ENCODE results near the gene FRMD8. TPM values are rescaled to one million over a fixed set of nuclear protein-coding genes. Genes with fewer than 3 reads are reported as not detected.

FRMD8 gene
- total and polyA plus RNA-seq, 9 of the 15 experiments (the other 6 are each of a cell fraction or from before 2014, with no cell fraction given) = 4.5 to 54.5 (median 15.8) TPM

DNA sequence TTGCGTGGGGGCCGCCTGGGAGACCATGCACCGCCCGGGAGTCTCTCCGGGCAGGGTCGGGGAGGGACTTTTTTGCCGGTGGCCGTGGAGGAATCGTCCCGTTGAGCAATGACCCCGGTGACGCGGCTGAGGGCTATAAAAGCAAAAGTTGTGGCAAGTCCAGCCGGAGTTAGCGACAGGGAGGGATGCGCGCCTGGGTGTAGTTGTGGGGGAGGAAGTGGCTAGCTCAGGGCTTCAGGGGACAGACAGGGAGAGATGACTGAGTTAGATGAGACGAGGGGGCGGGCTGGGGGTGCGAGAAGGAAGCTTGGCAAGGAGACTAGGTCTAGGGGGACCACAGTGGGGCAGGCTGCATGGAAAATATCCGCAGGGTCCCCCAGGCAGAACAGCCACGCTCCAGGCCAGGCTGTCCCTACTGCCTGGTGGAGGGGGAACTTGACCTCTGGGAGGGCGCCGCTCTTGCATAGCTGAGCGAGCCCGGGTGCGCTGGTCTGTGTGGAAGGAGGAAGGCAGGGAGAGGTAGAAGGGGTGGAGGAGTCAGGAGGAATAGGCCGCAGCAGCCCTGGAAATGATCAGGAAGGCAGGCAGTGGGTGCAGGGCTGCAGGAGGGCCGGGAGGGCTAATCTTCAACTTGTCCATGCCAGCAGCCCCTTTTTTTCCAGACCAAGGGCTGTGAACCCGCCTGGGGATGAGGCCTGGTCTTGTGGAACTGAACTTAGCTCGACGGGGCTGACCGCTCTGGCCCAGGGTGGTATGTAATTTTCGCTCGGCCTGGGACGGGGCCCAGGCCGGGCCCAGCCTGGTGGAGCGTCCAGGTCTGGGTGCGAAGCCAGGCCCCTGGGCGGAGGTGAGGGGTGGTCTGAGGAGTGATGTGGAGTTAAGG, 36.4 kb downstream of the FRMD8 start, which contains the start of gene NEAT1 (continued):
- TF ChIP-seq, protein P1, sequence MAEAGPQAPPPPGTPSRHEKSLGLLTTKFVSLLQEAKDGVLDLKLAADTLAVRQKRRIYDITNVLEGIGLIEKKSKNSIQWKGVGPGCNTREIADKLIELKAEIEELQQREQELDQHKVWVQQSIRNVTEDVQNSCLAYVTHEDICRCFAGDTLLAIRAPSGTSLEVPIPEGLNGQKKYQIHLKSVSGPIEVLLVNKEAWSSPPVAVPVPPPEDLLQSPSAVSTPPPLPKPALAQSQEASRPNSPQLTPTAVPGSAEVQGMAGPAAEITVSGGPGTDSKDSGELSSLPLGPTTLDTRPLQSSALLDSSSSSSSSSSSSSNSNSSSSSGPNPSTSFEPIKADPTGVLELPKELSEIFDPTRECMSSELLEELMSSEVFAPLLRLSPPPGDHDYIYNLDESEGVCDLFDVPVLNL (CRISPR knock-in tag; IDR thresholded peaks at IDR 0.05; ENCODE audit: low read depth) = peak; percentile 67; the same call in 1 of the 2 replicates
- TF ChIP-seq ERF (CRISPR knock-in tag; IDR thresholded peaks at IDR 0.05) = peak; percentile 100
- peak; percentile 86; the same call in 1 of the 2 replicates for TF ChIP-seq ZNF668 (CRISPR knock-in tag; IDR thresholded peaks at IDR 0.05)
- peak; percentile 67 for TF ChIP-seq HCFC1 (IDR thresholded peaks at IDR 0.05; ENCODE audit: low read depth, low read length)
- peak; percentile 70; the same call in 1 of the 2 replicates for TF ChIP-seq NFATC3 (IDR thresholded peaks at IDR 0.05)
- peak; percentile 28; the same call in 1 of the 2 replicates for TF ChIP-seq TEAD2 (tag; IDR thresholded peaks at IDR 0.05)
- no peak for TF ChIP-seq SAFB (IDR thresholded peaks at IDR 0.05; ENCODE audit: borderline replicate concordance, low read depth, low read length)
- TF ChIP-seq, protein P2, sequence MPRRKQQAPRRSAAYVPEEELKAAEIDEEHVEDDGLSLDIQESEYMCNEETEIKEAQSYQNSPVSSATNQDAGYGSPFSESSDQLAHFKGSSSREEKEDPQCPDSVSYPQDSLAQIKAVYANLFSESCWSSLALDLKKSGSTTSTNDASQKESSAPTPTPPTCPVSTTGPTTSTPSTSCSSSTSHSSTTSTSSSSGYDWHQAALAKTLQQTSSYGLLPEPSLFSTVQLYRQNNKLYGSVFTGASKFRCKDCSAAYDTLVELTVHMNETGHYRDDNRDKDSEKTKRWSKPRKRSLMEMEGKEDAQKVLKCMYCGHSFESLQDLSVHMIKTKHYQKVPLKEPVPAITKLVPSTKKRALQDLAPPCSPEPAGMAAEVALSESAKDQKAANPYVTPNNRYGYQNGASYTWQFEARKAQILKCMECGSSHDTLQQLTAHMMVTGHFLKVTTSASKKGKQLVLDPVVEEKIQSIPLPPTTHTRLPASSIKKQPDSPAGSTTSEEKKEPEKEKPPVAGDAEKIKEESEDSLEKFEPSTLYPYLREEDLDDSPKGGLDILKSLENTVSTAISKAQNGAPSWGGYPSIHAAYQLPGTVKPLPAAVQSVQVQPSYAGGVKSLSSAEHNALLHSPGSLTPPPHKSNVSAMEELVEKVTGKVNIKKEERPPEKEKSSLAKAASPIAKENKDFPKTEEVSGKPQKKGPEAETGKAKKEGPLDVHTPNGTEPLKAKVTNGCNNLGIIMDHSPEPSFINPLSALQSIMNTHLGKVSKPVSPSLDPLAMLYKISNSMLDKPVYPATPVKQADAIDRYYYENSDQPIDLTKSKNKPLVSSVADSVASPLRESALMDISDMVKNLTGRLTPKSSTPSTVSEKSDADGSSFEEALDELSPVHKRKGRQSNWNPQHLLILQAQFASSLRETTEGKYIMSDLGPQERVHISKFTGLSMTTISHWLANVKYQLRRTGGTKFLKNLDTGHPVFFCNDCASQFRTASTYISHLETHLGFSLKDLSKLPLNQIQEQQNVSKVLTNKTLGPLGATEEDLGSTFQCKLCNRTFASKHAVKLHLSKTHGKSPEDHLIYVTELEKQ (CRISPR knock-in tag; IDR thresholded peaks at IDR 0.05) = peak; percentile 92
- TF ChIP-seq SMARCA5 (IDR thresholded peaks at IDR 0.05) = 0 out of 2 replicates have a peak, but pooled peaks have one; percentile 26
- TF ChIP-seq ZNF263 (CRISPR knock-in tag; IDR thresholded peaks at IDR 0.05; ENCODE audit: borderline replicate concordance) = peak; percentile 74; the same call in 1 of the 2 replicates

Measured in K562 (cell line).